Measurements from ENCODE around the gene ALDH1A2. TPM values are rescaled to one million over a fixed set of nuclear protein-coding genes. Genes with fewer than 3 reads are reported as not detected.
"Not testable (repeated sequence)": the region's sequence is repeated elsewhere in the genome, so short reads cannot be mapped to it uniquely, and the experiment has no call there.

Gene ALDH1A2
- 10 to 100 TPM; 40.8 to 75.3 (median 55.8) TPM for polyA plus RNA-seq (ENCODE audit: insufficient read depth in 1 of 5, insufficient read length in 5 of 5, low replicate concordance in 1 of 5)
- long read RNA-seq, donor 1, full-length matches to known transcripts = 28 of 28 reads
- long read RNA-seq, donor 1, partial matches to known transcripts = 0 of 28 reads
- long read RNA-seq, donor 1, other reads (novel, unspliced or antisense) = 0 of 28 reads
- long read RNA-seq, donor 2, full-length matches to known transcripts = 19 of 33 reads
- long read RNA-seq, donor 2, partial matches to known transcripts = 14 of 33 reads
- long read RNA-seq, donor 2, other reads (novel, unspliced or antisense) = 0 of 33 reads
- long read RNA-seq, donor 3, full-length matches to known transcripts = 13 of 13 reads
- long read RNA-seq, donor 3, partial matches to known transcripts = 0 of 13 reads
- long read RNA-seq, donor 3, other reads (novel, unspliced or antisense) = 0 of 13 reads
- long read RNA-seq, donor 4, full-length matches to known transcripts = 8 of 8 reads
- long read RNA-seq, donor 4, partial matches to known transcripts = 0 of 8 reads
- long read RNA-seq, donor 4, other reads (novel, unspliced or antisense) = 0 of 8 reads
- long read RNA-seq, donor 5, full-length matches to known transcripts = 8 of 13 reads
- long read RNA-seq, donor 5, partial matches to known transcripts = 5 of 13 reads
- long read RNA-seq, donor 5, other reads (novel, unspliced or antisense) = 0 of 13 reads
- long read RNA-seq, donor 6, full-length matches to known transcripts = 16 of 16 reads
- long read RNA-seq, donor 6, partial matches to known transcripts = 0 of 16 reads
- long read RNA-seq, donor 6, other reads (novel, unspliced or antisense) = 0 of 16 reads
- long read RNA-seq, donor 7, full-length matches to known transcripts = 6 of 6 reads
- long read RNA-seq, donor 7, partial matches to known transcripts = 0 of 6 reads
- long read RNA-seq, donor 7, other reads (novel, unspliced or antisense) = 0 of 6 reads
- long read RNA-seq, donor 8, full-length matches to known transcripts = 7 of 7 reads
- long read RNA-seq, donor 8, partial matches to known transcripts = 0 of 7 reads
- long read RNA-seq, donor 8, other reads (novel, unspliced or antisense) = 0 of 7 reads

DNA sequence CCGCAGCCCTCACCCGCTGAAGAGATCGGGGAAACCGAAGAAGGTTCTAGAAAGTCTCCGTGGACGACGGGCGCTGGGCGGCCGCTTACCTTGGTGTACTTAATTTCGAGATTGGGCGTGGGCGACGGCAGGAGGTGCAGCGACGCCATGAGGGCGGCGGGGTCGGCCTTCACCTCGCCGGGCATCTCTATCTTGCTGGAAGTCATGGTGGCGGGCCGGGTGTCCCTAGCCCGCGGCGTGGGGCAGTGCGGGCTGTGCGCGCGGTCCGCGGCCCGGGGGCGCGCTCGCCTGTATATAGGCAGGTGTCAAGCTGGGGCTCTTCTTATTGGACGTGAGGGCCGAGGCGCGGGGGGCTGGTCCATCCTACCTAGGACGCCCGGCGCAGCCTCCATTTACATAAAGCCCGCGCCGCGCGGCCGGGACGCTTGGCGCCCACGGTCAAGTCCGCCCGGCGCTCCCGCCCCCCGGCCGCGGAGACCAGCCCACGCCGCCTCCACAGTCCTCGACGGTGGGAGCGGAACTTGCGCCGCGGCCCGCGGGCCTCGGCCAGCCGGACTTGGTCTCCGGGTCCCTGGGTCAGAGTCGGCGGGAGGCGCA is at the start of gene ALDH1A2:
TSS of gene ALDH1A2 (minus strand) at position 267 of the 597 bp plus-strand sequence. CDS start at position 206, 61 bp downstream.
- DNase-seq = peak in 1 of 2 donors; percentile 27

DNA sequence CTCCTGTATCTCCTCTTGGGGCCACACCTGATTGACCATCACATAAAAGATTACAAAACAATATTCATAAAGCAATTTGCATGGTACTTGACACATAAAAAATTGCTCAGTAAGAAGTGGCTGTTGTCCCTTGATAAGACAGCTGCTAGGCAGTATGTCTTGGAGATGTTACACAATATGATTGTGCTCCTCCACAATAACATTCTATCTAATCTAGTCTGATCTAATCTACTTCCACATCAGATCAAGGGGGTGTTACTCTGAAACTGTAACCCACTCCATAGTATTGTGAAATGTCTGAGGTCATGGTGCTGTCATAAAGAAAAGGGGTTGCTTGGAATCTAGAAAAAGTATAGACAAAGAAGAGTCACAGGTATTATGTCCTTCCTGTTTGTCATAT is 49.3 kb upstream of the ALDH1A2 start:
- DNase-seq = no peak

DNA sequence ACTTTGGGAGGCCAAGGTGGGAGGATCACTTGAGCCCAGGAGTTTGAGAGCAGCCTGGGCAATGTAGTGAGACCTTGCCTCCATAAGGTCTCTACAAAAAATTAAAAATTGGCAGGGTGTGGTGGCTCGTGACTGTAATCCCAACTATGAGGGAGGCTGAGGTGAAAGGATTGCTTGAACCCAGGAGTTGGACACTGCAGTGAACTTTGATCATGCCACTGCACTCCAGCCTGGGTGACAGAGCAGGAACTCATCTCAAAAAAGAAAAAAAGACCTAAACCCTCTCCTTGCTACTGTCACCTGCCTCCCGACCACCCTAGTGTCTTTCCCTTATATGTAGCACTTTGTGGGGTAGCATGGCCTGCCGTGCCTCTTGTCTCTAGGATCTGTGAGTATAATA is 48.9 kb upstream of the ALDH1A2 start:
- no peak for DNase-seq

DNA sequence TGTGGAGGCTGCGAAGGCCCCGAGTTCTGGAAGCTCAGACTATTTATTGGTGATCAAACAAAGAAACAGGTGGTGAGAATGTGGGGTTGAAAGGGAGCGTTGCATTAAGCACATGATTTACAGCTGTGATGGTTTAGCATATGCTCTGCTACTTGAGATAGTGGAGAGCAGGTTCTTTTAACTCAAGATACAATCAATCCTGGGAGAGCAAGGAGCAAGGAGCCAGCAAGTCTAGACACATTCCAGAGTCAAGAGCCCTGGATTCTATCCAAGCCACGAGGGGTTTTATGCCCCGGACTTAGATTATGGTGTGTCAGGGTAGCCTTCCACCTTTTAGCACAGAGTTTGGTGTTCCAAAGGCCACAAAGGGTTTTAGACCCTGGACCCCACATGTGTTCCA is 47.8 kb upstream of the ALDH1A2 start:
- not testable (repeated sequence) for DNase-seq

DNA sequence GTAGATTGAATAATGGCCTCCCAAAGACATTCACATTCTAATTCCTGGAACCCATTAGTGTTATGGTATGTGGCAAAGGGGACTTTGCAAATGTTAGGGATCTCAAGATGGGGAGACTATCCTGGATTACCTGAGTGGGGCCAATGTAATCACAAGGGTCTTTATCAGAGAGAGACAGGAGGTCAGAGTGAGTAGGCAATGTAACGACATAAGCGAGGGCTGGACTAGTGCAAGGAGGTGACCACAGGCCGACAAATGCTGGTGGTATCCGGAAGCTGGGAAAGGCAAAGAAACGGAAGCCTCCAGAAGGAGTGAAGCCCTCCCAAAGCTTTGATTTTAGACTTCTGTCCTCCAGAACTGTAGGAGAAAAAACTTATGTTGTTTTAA is 46.2 kb upstream of the ALDH1A2 start:
- no peak for DNase-seq

DNA sequence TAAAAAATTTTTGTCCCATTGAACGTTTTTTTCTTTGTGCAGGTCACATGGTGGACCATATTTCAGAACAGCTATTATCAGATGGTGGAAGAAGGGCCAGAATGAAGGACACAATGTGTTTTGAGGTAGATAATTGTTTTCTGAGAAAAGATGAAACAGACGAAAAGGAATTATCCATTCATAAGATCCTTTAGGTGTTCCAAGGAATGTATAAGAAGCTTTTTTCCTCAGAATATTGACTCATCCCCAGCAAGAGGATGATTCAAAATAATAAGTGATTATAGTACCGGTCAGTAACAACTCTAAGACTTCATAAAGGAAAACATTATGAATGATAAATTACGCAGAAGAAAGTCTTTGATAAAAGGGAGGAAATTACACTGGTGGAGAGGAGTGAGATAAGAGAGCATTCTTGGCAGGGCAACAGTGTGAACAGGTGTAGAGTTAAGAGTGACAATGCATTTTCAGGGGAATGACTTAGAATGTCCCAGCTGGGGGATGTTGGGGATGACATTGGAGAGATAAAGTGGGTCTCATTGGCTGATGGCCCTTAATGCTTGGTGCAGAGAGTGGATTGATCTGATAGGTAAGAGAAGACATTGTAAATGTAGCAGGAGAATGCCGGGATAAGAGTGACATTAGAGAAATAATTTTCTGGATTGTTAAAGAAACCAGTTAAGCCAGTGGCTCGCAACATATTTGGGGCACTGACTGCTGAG is 45.6 kb upstream of the ALDH1A2 start:
- no peak for DNase-seq

DNA sequence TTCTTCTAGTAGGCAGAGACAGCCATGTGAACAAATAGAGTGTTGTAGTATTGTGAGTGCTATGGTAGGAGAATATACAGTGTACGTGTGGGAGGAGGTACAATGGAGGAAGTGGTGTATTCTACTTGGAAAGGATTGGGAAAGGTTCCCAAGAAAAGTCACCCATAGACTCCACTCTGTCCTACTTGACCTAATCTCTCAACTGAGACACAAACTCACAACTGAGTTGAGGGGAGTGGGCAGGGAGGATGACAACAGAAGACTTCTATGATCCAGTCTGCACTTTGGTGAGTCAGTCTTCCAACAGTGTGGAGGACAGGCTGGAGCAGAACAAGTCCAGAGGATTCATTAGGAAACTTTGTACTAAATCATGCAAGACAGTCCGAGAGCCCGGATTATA is 43.9 kb upstream of the ALDH1A2 start:
- DNase-seq = no peak

DNA sequence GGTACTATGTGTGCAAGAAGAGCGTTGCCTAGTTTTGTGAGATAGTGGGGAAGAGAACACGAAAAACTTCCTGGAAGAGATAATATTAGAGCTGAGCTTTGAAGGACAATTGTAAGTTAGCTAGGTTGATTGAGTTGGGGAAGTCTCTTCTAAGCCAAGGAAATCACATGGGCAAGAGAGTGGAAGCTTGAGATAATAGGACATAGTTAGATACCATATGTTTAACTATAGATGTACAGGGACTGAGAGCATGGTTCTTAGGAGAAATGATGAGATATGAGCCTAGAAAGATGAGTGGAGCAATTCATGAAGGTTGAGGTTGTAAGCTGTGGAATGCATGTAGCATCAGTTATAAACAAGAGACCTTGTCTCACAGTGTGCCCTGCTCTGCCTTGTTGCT is 42.6 kb upstream of the ALDH1A2 start:
- no peak for DNase-seq

DNA sequence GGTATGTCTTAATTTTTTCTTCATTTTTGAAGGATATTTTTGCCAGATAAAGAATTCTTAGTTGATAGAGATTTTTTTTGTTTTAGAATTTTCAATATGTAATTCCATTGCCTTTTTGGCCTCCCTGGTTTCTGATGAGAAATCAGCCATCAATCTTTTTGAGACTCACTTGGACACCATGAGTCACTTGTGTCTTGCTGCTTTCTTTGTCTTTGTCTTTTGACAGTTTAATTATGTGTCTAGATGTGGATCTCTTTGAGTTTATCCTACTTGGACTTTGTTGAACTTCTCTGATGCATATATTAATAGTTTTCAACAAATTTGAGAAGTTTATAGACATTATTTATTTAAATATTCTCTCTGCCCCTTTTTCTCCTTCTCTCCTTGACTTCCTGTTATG is 38.0 kb upstream of the ALDH1A2 start:
- DNase-seq = no peak

DNA sequence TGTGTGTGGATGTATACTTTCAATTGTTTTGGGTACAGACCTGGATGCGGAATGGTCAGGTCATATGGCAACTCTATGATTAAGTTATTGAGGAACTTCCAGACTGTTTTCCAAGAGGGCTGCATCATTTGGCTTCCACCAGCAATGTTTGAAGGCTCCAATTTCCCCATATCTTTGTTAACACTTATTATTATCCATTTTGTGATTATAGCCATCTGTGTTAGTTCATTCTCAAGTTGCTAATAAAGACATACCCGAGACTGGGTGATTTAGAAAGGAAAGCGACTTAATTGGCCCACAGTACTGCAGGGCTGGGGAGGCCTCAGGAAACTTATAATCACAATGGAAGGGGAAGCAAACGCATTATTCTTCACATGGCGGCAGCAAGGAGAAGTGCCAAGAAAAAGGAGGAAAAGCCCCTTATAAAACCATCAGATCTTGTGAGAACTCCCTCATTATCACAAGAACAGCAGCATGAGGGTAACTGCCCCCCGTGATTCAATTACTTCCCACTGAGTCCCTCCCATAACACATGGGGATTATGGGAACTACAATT is 31.1 kb upstream of the ALDH1A2 start:
- DNase-seq = no peak

DNA sequence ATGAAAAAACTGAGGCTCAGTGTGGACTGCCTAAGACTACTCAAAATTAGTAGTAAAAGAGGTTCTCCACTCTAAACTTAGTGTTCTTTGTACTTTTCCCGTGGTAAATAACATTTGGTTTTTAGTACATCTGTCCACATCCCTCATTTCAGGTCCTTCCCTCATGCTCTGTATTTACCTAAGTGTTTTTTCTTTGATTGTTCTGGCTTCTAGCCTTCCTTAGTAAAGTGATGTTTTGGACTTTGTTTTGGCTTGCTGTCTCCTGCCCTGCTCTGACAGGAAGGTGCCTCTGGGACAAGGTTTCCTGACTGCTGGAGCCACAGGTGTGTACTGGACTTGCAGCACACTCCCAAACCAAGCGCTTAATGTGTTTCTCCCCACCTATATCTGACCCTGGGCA is 29.9 kb upstream of the ALDH1A2 start:
- DNase-seq = no peak

DNA sequence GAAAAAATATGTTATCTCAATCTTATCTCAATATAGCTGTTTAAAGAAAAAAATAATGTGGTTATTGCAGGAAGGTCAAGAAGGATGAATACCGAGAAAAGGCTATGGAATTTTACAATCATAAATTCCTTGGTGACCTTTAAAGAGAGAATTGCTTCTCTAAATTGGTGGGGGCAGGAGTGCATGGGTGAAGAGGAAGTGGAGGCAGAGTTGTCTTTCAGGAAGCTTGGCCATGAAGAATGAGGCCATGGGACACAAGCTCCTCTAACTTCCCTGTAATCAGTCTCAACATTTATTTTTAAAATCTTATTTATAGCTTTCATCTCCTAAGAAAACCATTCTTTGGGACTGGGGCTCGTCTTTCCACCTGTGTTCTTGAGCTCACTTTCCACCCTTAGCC is 22.4 kb upstream of the ALDH1A2 start:
- no peak for DNase-seq

DNA sequence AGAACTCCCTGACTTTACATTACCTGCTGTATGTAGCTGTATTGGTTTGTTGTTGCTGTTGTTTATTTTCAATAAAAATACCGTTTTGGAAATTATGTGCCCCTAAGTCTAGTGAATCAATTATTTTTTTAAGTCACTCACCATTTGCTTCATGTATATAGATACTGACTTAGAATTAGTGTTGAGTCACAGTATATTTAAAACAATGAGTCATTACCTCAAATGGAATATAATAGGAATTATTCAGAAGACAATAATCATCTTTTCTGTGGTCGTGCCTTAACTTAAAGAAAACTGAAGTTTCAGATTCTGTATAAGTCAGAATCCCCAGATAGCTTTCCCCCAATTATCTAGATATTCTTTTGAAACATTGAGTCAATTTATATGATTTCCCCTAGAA is 21.0 kb upstream of the ALDH1A2 start:
- no peak for DNase-seq

DNA sequence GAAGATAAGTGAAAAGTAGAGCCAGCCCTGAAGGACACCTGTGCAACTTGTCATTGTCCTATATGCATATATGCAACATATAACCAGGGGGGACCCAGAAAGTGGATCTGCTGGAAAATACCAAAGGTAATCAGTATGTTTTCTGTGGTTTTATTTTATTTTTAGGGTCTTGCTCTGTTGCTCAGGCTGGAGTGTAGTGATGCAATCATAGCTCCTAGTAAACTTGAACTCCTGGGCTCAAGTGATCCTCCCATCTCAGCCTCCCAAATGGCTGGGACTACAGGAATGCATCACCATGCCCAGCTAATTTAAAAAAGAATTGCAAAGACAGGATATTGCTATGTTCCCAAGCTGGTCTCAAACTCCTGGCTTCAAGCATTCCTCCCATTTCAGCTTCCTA is 18.0 kb upstream of the ALDH1A2 start:
- no peak for DNase-seq

DNA sequence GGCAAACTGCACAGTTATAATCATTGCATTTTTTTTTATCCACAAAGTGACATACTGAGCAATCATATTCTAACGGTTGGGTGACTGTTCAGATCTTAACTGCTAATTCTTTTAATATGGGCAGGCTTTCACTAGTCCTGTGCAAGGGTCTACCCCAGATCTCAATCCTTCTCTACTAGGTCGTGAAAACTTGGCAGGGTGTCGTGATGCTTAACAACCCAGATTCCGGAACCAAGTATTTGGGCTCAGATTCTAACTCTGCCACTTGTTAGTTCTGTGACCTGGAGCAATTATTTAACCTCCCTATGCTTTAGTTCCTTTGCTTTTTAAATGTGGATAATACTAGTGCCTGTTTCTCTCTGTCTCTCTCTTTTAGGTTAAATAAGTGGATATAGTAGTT is 16.4 kb upstream of the ALDH1A2 start:
- no peak for DNase-seq

DNA sequence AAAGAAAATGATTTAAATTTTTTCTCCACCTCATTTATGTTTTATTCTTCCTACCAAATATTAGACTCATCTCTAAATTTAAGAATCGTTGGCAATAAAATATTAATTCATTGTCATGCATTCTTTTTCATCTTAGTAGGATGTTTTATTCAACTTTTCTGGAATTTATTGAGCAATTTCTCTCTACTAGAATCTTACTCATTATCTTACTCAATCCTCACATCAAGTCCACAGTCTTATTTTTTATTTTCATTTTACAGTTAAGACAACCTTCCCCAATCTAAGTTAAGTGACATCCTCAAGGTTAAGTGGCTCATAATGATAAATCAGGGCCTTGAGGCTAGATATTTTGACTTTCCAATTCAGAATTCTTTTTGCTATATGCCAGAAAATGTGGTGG is 15.9 kb upstream of the ALDH1A2 start:
- no peak for DNase-seq

DNA sequence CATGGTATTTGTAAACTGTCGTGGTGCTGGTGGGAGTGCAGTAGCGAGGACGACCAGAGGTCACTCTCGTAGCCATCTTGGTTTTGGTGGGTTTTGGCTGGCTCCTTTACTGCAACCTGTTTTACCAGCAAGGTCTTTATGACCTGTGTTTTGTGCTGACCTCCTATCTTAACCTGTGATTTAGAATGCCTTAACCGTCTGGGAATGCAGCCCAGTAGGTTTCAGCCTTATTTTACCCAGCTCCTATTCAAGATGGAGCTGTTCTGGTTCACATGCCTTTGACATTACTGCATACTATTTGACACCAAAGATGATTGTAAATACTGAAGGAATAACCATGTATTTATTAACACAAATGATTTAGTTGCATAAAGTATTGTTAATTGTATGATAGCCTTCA is 15.4 kb upstream of the ALDH1A2 start:
- DNase-seq = not testable (repeated sequence)

DNA sequence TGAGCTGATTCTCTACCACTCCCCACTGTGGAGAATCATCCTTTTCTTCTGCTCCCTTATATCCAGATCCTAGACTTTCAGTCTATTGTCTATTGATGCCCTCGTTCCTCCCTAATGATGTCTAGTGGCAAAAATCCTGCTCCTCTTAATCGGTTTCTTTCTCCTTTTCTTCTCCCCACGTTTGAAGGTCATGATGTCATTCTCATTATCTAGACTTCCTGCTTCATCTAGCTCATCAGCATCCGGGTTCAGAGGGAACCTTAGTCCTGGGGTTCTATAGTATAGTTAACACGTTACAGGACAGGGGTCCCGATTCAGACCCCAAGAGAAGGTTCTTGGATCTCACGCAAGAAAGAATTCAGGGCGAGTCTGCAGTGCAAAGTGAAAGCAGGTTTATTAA is 14.9 kb upstream of the ALDH1A2 start:
- DNase-seq = no peak

DNA sequence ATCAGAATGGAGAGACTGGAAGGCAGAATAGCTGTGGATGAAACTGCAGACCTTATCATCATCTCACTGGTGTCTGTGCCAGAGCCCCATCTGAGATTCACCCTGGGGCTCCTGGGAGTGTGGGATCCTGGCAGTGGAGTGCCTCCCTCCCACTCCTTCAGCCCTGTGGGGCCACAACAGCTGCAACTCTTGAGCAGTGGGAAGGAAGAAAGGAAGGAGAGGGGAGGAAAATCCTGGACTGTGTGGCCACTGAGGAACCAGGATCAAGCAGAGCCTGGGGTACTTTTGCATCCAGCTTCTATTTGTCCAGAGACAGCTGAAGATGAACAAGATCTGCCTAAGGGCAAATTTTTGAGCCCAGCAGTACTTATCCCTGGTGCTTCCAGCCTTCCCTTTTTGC is 13.1 kb upstream of the ALDH1A2 start:
- DNase-seq = no peak

DNA sequence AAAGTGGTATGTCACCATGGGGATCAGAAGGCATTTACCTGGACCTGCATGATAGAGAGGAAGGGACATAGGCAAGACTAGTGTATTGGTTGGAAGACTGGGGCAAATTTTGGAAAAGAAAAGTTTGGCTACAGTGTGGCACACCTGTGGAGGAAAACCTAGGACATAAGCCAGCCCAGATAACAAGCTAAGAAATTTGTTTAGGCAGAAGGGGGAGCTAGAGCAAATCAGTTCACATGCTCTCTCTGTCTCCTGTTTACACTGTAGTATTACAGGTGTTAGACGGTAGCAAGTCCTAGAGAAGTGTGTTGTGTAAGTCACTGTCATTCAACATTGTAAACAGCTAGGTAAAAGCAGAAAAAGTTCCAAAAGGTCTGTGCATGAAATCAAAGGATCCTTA is 11.9 kb upstream of the ALDH1A2 start:
- no peak for DNase-seq

DNA sequence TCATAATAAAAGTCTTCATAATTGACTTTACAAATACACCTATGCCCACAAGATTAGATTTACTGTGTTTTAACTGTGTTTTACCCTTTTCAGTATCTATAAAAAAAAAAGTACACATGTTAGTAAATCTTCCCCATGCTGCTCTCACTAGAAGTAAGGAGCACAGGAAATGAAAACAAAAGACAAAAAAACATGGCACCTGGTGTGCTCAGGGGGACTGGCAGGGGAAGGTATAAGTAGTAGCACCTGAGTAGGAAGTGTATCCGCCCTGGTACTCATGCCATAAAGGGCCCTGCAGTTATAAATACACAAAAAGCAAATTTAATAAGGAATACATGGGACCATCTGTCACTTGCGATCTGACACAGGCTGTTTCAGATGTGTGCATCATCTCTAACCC is 8.9 kb upstream of the ALDH1A2 start:
- no peak for DNase-seq
